CD4-positive, CD25-positive, alpha-beta regulatory T cell (primary cell): ENCODE measurements around the gene CDKAL1. TPM values are rescaled to one million over a fixed set of nuclear protein-coding genes. Genes with fewer than 3 reads are reported as not detected.
"Not testable (repeated sequence)": the region's sequence is repeated elsewhere in the genome, so short reads cannot be mapped to it uniquely, and the experiment has no call there.

Experiments used
- ATAC-seq, 2 donors: fragments of 150-1000 bp; cut with Tn5 transposase; one replicate each; pipeline ENCODE4 v1.10.0; 2021; ENCODE audit warnings: low read depth in 2 of 2, moderate number of reproducible peaks in 2 of 2, moderate library complexity in 1 of 2
- DNase-seq, 3 donors: peaks; one replicate each; pipeline versions ENCODE4 v3.0.0 to v3.0.0-alpha.2; 2012 to 2022; ENCODE audit warnings: mixed read lengths in 1 of 3
- H3K27ac ChIP-seq: one replicate; pipeline ENCODE4 v1.7.0; 2013; ENCODE audit warnings: mild to moderate bottlenecking, low read length; ENCODE audit not compliant: insufficient read depth, poor library complexity, severe bottlenecking
- H3K27me3 ChIP-seq: one replicate; pipeline ENCODE4 v1.7.0; 2013; ENCODE audit warnings: low read length; ENCODE audit not compliant: control insufficient read depth, insufficient read depth
- H3K36me3 ChIP-seq: one replicate; pipeline ENCODE4 v1.7.0; 2013; ENCODE audit warnings: mild to moderate bottlenecking, low read length, moderate library complexity; ENCODE audit not compliant: control insufficient read depth, insufficient read depth
- H3K4me1 ChIP-seq: 2 replicates; pipeline ENCODE4 v1.7.0; 2013; ENCODE audit warnings: mild to moderate bottlenecking, low read length; ENCODE audit not compliant: insufficient read depth, control insufficient read depth, poor library complexity, severe bottlenecking
- H3K4me3 ChIP-seq: one replicate; pipeline ENCODE4 v1.7.0; 2013; ENCODE audit warnings: low read depth, mild to moderate bottlenecking, low read length, moderate library complexity
- H3K9me3 ChIP-seq, 2 experiments: 1 replicate in 1 of 2; 2 replicates in 1 of 2; pipeline ENCODE4 v1.7.0; 2013; ENCODE audit warnings: low read length in 2 of 2, mild to moderate bottlenecking in 1 of 2, moderate library complexity in 1 of 2; ENCODE audit not compliant: control insufficient read depth in 2 of 2
- H3K27ac Mint-ChIP-seq, 3 donors: one replicate each; pipeline ENCODE4 v1.8.0; 2020 to 2022; ENCODE audit warnings: mild to moderate bottlenecking in 3 of 3, mixed read lengths in 3 of 3, moderate library complexity in 2 of 3
- H3K27me3 Mint-ChIP-seq: one replicate; pipeline ENCODE4 v1.8.0; 2022; ENCODE audit warnings: mild to moderate bottlenecking, mixed read lengths
- H3K36me3 Mint-ChIP-seq: one replicate; pipeline ENCODE4 v1.8.0; 2020; ENCODE audit warnings: mixed read lengths
- H3K4me1 Mint-ChIP-seq, 4 donors: one replicate each; pipeline ENCODE4 v1.8.0; 2020 to 2022; ENCODE audit warnings: mixed read lengths in 4 of 4, mild to moderate bottlenecking in 1 of 4
- H3K4me3 Mint-ChIP-seq, 4 donors: one replicate each; pipeline ENCODE4 v1.8.0; 2020 to 2022; ENCODE audit warnings: mild to moderate bottlenecking in 4 of 4, mixed read lengths in 4 of 4, moderate library complexity in 3 of 4
- H3K9me3 Mint-ChIP-seq, 7 donors: one replicate each; pipeline ENCODE4 v1.8.0; 2020 to 2022; ENCODE audit warnings: mixed read lengths in 7 of 7, mild to moderate bottlenecking in 3 of 7, moderate library complexity in 2 of 7
- polyA plus RNA-seq, 4 donors: library from polyadenylated mRNA; unstranded; fragments of 300-500 nt; fragmentation: Illumina TruSeq; gene quantifications; one replicate each; pipeline ENCODE4 v1.2.3, GENCODE V29; 2021
- total RNA-seq: library from RNA; stranded (reverse); gene quantifications from one replicate; pipeline ENCODE4 v1.2.3, GENCODE V29; 2022

Gene CDKAL1
- total and polyA plus RNA-seq, 5 donors from 2014 or later, result 26.1 to 39.4 (median 30.4) TPM

- Mint-ChIP-seq H3K4me1 (peaks cover 10 to 19% (median 12%) of the 10 kb centered on the region in 4 donors), H3K27ac (peak overlapping the region in 1 of 3 donors; percentile 47), H3K27me3 (no peaks in the 10 kb centered on the region), H3K9me3 (peaks cover 0 to 15% (median 3%) of the 10 kb centered on the region in 7 donors), H3K36me3 (peaks cover 27% of the 10 kb centered on the region), H3K4me3 (no peak overlapping the region)
- H3K9me3 ChIP-seq, result no peaks in the 10 kb centered on the region
- no peaks in the 10 kb centered on the region for H3K4me1 ChIP-seq
- H3K36me3 ChIP-seq, result no peaks in the 10 kb centered on the region
- H3K27ac ChIP-seq, result no peak overlapping the region
- no peak overlapping the region for H3K4me3 ChIP-seq
- DNase-seq, result peak in 1 of 3 donors; percentile 49
- no peaks in the 10 kb centered on the region for H3K27me3 ChIP-seq
- ATAC-seq, result no peak
Observed at GRCh38 chr6:20919677-20920385, 385.6 kb downstream of the CDKAL1 start.

DNA sequence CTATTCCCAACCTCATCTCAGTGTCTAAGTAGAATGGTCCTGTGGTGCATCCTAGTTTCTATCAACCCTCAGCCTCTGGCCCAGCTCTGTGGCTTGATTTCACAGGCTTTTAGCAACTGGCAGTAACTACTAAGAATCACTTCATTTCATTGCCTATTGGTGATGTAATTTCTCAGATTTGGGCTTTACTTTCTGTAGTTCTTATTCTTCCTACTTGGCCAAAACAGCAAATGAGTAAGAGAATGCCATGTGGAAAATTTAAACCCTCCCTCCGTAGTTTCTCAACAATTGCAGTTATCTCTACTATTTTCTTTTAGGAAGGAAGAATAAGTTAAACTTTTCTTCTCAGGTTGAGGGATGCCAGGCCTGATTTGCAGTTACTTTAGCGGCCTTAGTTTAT lies 387.3 kb downstream of the CDKAL1 start:
- Mint-ChIP-seq H3K27ac (no peak overlapping the region), H3K36me3 (peaks cover 17% of the 10 kb centered on the region), H3K4me1 (peaks cover 10 to 19% (median 11%) of the 10 kb centered on the region in 4 donors), H3K4me3 (no peak overlapping the region), H3K27me3 (no peaks in the 10 kb centered on the region), H3K9me3 (peaks cover 0 to 5% (median 0%) of the 10 kb centered on the region in 7 donors)
- H3K4me3 ChIP-seq, result no peak overlapping the region
- ATAC-seq (no peak), DNase-seq (no peak)
- no peak overlapping the region for H3K27ac ChIP-seq
- no peaks in the 10 kb centered on the region for H3K27me3 ChIP-seq
- no peaks in the 10 kb centered on the region for H3K9me3 ChIP-seq
- H3K36me3 ChIP-seq, result no peaks in the 10 kb centered on the region
- H3K4me1 ChIP-seq, result no peaks in the 10 kb centered on the region

DNA sequence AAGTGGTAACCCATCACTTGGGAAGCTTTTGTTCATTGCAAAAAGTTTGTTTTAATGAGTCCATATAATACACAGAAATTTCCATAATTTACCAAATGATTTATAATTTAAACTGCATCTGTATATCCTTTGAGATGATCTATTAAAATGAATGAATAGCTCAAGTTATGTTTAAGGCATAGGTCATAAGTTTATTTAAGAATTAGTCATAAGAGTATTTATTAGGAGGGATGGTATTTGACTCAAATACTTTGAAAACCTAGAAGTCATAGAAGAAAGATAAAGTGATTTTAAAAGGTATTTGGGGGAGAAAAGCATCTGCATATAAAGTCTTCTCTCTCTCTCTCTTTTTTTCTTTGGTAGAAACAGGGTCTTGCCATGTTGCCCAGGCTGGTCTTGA lies 388.5 kb downstream of the CDKAL1 start:
- Histone ChIP-seq H3K27me3 (no peaks in the 10 kb centered on the region), H3K9me3 (no peaks in the 10 kb centered on the region), H3K27ac (no peak overlapping the region), H3K36me3 (no peaks in the 10 kb centered on the region), H3K4me1 (no peaks in the 10 kb centered on the region), H3K4me3 (no peak overlapping the region)
- ATAC-seq (no peak), DNase-seq (no peak)
- Mint-ChIP-seq H3K4me3 (no peak overlapping the region), H3K9me3 (peaks cover 0 to 5% (median 0%) of the 10 kb centered on the region in 7 donors), H3K27me3 (no peaks in the 10 kb centered on the region), H3K27ac (no peak overlapping the region), H3K4me1 (peaks cover 9 to 19% (median 10%) of the 10 kb centered on the region in 4 donors), H3K36me3 (peaks cover 17% of the 10 kb centered on the region)

GRCh38 chr6:20924094-20924493 lies 389.8 kb downstream of the CDKAL1 start:
- not testable (repeated sequence) for H3K27me3 Mint-ChIP-seq, H3K9me3 ChIP-seq, H3K36me3 ChIP-seq, H3K27me3 ChIP-seq, H3K4me1 ChIP-seq, ATAC-seq, H3K27ac ChIP-seq, H3K4me3 Mint-ChIP-seq, H3K9me3 Mint-ChIP-seq, H3K27ac Mint-ChIP-seq, DNase-seq, H3K4me3 ChIP-seq
- Mint-ChIP-seq H3K36me3 (peaks cover 17% of the 10 kb centered on the region), H3K4me1 (peaks cover 2 to 11% (median 8%) of the 10 kb centered on the region in 4 donors)

- H3K4me1 Mint-ChIP-seq, result peaks cover 0 to 7% (median 3%) of the 10 kb centered on the region in 4 donors
- DNase-seq (no peak), ATAC-seq (no peak)
- H3K4me3 Mint-ChIP-seq, result no peak overlapping the region
- no peak overlapping the region for H3K4me3 ChIP-seq
- no peak overlapping the region for H3K27ac ChIP-seq
- H3K27ac Mint-ChIP-seq, result no peak overlapping the region
- no peaks in the 10 kb centered on the region for H3K9me3 ChIP-seq
- H3K4me1 ChIP-seq, result no peaks in the 10 kb centered on the region
- no peaks in the 10 kb centered on the region for H3K9me3 Mint-ChIP-seq
- no peaks in the 10 kb centered on the region for H3K27me3 ChIP-seq
- no peaks in the 10 kb centered on the region for H3K36me3 ChIP-seq
- H3K36me3 Mint-ChIP-seq, result peaks cover 17% of the 10 kb centered on the region
- H3K27me3 Mint-ChIP-seq, result no peaks in the 10 kb centered on the region
Observed at GRCh38 chr6:20924911-20925543, 390.8 kb downstream of the CDKAL1 start.

DNA sequence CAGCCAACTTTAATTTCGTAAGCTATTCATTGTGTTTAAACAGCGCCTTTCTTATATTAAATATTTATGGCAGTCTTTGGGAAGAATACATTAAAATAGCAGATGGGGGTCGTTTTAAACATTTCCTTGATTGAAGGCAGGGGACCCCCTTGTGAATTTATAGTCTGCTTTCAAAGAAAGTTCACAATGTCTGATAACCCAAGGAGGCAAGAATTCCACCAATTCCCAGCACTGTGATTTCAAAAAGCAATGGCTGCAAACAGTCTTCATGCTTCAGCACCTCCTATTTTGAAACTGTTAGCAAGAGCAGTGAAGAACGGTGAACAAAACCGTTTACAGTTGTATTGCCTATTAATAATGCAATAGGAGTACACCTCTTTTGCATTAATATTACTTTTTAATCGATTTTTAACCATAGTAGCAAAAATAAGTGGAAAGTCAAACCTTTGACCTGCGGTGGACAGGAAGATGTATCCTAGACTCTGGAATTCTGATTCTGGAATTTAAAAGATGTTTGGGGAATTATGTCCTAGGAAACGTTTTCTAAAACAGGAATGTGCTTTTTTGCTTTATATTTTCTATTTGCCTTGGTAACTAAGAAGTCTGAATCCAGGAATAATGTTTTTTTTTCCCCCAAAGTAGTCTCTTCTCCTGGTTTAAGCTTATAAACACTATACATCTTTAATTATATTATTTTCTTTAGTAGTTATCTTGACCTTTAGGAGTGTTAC lies 393.0 kb downstream of the CDKAL1 start:
- Histone ChIP-seq H3K36me3 (no peaks in the 10 kb centered on the region), H3K9me3 (no peaks in the 10 kb centered on the region), H3K27me3 (no peaks in the 10 kb centered on the region), H3K27ac (no peak overlapping the region), H3K4me1 (no peaks in the 10 kb centered on the region), H3K4me3 (no peak overlapping the region)
- peaks cover 0 to 3% (median 2%) of the 10 kb centered on the region in 4 donors for H3K4me1 Mint-ChIP-seq
- ATAC-seq (no peak), DNase-seq (no peak)
- H3K9me3 Mint-ChIP-seq, result no peaks in the 10 kb centered on the region
- H3K36me3 Mint-ChIP-seq, result peaks cover 22% of the 10 kb centered on the region
- H3K4me3 Mint-ChIP-seq, result no peak overlapping the region
- H3K27ac Mint-ChIP-seq, result no peak overlapping the region
- H3K27me3 Mint-ChIP-seq, result no peaks in the 10 kb centered on the region

DNA sequence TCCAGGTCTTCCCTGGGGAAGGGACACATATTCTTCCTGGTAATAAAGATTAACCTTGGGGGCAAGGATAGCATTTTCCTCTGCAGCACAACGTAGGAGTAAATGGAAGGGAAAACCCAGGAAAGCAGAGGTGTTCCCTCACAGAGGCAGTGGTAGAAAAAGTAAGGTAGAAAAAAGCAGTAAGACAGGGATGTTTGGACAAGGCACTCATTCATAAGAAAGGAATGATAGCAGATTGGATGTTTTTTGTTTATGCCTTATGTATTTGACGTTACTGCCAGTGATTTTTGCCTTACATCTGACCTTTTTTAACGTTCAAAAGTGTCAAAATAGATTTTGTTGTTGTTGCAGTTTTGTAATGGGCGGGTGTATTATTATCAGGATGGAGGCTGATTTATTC lies 395.0 kb downstream of the CDKAL1 start:
- no peak for DNase-seq
- no peak overlapping the region for H3K4me3 Mint-ChIP-seq
- H3K27me3 Mint-ChIP-seq, result no peaks in the 10 kb centered on the region
- peaks cover 0 to 4% (median 0%) of the 10 kb centered on the region in 4 donors for H3K4me1 Mint-ChIP-seq
- ATAC-seq, result no peak
- no peak overlapping the region for H3K4me3 ChIP-seq
- H3K27me3 ChIP-seq, result no peaks in the 10 kb centered on the region
- no peaks in the 10 kb centered on the region for H3K36me3 ChIP-seq
- no peaks in the 10 kb centered on the region for H3K9me3 Mint-ChIP-seq
- no peaks in the 10 kb centered on the region for H3K9me3 ChIP-seq
- no peak overlapping the region for H3K27ac ChIP-seq
- no peaks in the 10 kb centered on the region for H3K4me1 ChIP-seq
- H3K27ac Mint-ChIP-seq, result no peak overlapping the region
- peaks cover 13% of the 10 kb centered on the region for H3K36me3 Mint-ChIP-seq
